Upper lobe of left lung (tissue), 6 donors: Measurements from ENCODE around the gene SP3. TPM values are rescaled to one million over a fixed set of nuclear protein-coding genes. Genes with fewer than 3 reads are reported as not detected.

Experiments
- ATAC-seq, 2 donors: fragments of 200-7000 bp; cut with Tn5 transposase; one replicate each; pipeline ENCODE4 v1.9.1; 2022; ENCODE audit warnings: mild to moderate bottlenecking in 2 of 2, moderate library complexity in 2 of 2; ENCODE audit not compliant: low FRiP score in 2 of 2
- DNase-seq, 2 donors: peaks; one replicate each; pipeline ENCODE4 v3.0.0-alpha.2; 2019 to 2020
- H3K27ac ChIP-seq, 4 donors: fragments of 200-600 bp; sonication (generic); one replicate each; pipeline ENCODE4 v1.5.1; 2016 to 2019
- H3K27me3 ChIP-seq, 4 donors: fragments of 200-600 bp; sonication (generic); one replicate each; pipeline ENCODE4 v1.5.1; 2017 to 2019
- H3K36me3 ChIP-seq, 4 donors: fragments of 200-600 bp; sonication (generic); one replicate each; pipeline ENCODE4 v1.5.1; 2016 to 2019
- H3K4me1 ChIP-seq, 4 donors: fragments of 200-600 bp; sonication (generic); one replicate each; pipeline ENCODE4 v1.5.1; 2018 to 2019
- H3K4me3 ChIP-seq, 4 donors: fragments of 200-600 bp; sonication (generic); one replicate each; pipeline ENCODE4 v1.5.1; 2017 to 2019; ENCODE audit warnings: mild to moderate bottlenecking in 2 of 4, moderate library complexity in 1 of 4
- H3K9me3 ChIP-seq, 4 donors: fragments of 200-600 bp; sonication (generic); one replicate each; pipeline ENCODE4 v1.5.1; 2018 to 2019
- CTCF ChIP-seq, 6 experiments: fragments of 450-650 bp in 4 of 6; fragments of 200-600 bp in 2 of 6; sonication (generic) in 2 of 6; IDR thresholded peaks; one replicate each; pipeline ENCODE4 v1.5.1; 2016 to 2019; ENCODE audit warnings: antibody characterized with exemption in 6 of 6
- EP300 ChIP-seq, 4 donors: sonication (generic); formaldehyde crosslinking; IDR thresholded peaks; one replicate each; pipeline ENCODE4 v1.5.1; 2017; ENCODE audit warnings: antibody characterized with exemption in 4 of 4, control low read depth in 2 of 4
- POLR2A ChIP-seq, 4 donors: fragments of 450-650 bp; IDR thresholded peaks; one replicate each; pipeline ENCODE4 v1.5.1; 2016 to 2017; ENCODE audit warnings: antibody characterized with exemption in 4 of 4, mild to moderate bottlenecking in 2 of 4
- POLR2AphosphoS5 ChIP-seq, 2 donors: sonication (generic); formaldehyde crosslinking; IDR thresholded peaks; one replicate each; pipeline ENCODE4 v1.5.1; 2017; ENCODE audit warnings: antibody characterized with exemption in 2 of 2
- WGBS, 2 donors: methylation state at CpG; one replicate each; pipeline ENCODE4 v1.1.5; 2017 to 2018; 5-methylcytosine and 5-hydroxymethylcytosine counted together
- total RNA-seq, 6 donors: library from RNA; depleted of rRNA in 4 of 6; stranded (reverse); fragments of >200 nt in 4 of 6; gene quantifications; one replicate each; pipeline versions ENCODE4 v1.1.0 to v1.2.1, GENCODE V29; 2016 to 2021
- donor health status: DM: no; HTN: no; CAD: no; lungs with moderate emphysema.
- donor health status: DM: no; HTN: yes; CAD: no; lungs with severe emphysema.

SP3 gene
- total RNA-seq, 6 donors from 2014 or later: 37.0 to 139 (median 77.0) TPM

- TF ChIP-seq POLR2A (IDR thresholded peaks at IDR 0.05) (no peak), EP300 (IDR thresholded peaks at IDR 0.05) (no peak), CTCF (IDR thresholded peaks at IDR 0.05) (no peak), POLR2AphosphoS5 (IDR thresholded peaks at IDR 0.05) (no peak)
- no peaks in the 10 kb centered on the region for H3K4me1 ChIP-seq
- H3K4me3 ChIP-seq: no peak overlapping the region
- no peaks in the 10 kb centered on the region for H3K27me3 ChIP-seq
- no peaks in the 10 kb centered on the region for H3K36me3 ChIP-seq
- 85 to 88% methylated on average over 11 to 12 of the region's 12 CpGs for WGBS, 2 donors
- H3K27ac ChIP-seq: no peak overlapping the region
- H3K9me3 ChIP-seq: no peaks in the 10 kb centered on the region
- peak in 1 of 2 donors; percentile 23 for DNase-seq
- ATAC-seq: no peak
Measured at GRCh38 chr2:173865971-173866873, 99.0 kb downstream of the SP3 start.

- no peak overlapping the region for H3K27ac ChIP-seq
- H3K4me3 ChIP-seq: no peak overlapping the region
- no peaks in the 10 kb centered on the region for H3K36me3 ChIP-seq
- DNase-seq (no peak), ATAC-seq (peak; percentile 25 to 52)
- H3K9me3 ChIP-seq: no peaks in the 10 kb centered on the region
- H3K27me3 ChIP-seq: no peaks in the 10 kb centered on the region
- 67 to 82% methylated on average over 4 of the region's 4 CpGs for WGBS, 2 donors
- H3K4me1 ChIP-seq: no peaks in the 10 kb centered on the region
- TF ChIP-seq POLR2AphosphoS5 (IDR thresholded peaks at IDR 0.05) (no peak), CTCF (IDR thresholded peaks at IDR 0.05) (no peak), EP300 (IDR thresholded peaks at IDR 0.05) (no peak), POLR2A (IDR thresholded peaks at IDR 0.05) (no peak)
Measured at GRCh38 chr2:173862612-173863217, 102.5 kb downstream of the SP3 start.

DNA sequence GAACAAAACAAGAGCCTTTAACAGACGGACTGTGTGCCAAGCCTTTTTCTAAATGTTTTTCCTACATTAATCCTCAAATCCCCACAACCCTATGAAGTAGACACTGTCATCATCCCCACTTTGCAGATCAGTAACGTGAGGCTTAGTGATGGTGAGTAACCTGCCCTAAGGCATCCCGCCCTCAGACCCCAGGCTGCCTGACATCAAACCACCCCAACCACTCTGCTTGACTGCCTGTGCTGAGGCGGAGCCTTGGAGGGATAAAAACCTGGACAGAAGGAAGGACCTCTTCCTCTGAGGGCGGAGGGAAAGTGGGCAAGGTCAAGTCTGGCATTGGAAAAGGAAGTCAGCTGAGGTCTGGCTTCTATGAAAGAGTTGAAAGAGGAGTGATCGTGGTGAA lies 104.6 kb downstream of the SP3 start:
- TF ChIP-seq EP300 (IDR thresholded peaks at IDR 0.05): no peak
- TF ChIP-seq POLR2AphosphoS5 (IDR thresholded peaks at IDR 0.05): no peak
- no peak for TF ChIP-seq POLR2A (IDR thresholded peaks at IDR 0.05)
- TF ChIP-seq CTCF (IDR thresholded peaks at IDR 0.05): no peak
- H3K4me3 ChIP-seq: no peak overlapping the region
- no peaks in the 10 kb centered on the region for H3K9me3 ChIP-seq
- no peak overlapping the region for H3K27ac ChIP-seq
- no peaks in the 10 kb centered on the region for H3K36me3 ChIP-seq
- DNase-seq: no peak
- WGBS, 2 donors: 67 to 74% methylated on average over 6 of the region's 6 CpGs
- no peaks in the 10 kb centered on the region for H3K4me1 ChIP-seq
- no peaks in the 10 kb centered on the region for H3K27me3 ChIP-seq
- ATAC-seq: no peak

GRCh38 chr2:173860082-173860481 lies 105.1 kb downstream of the SP3 start:
- Histone ChIP-seq H3K4me1 (no peaks in the 10 kb centered on the region), H3K4me3 (no peak overlapping the region), H3K27ac (no peak overlapping the region), H3K9me3 (no peaks in the 10 kb centered on the region), H3K36me3 (no peaks in the 10 kb centered on the region), H3K27me3 (no peaks in the 10 kb centered on the region)
- 32 to 50% methylated on average over 2 of the region's 2 CpGs for whole genome bisulfite sequencing, 2 donors
- peak in 1 of 2 donors; percentile 55 for ATAC-seq
- no peak for DNase-seq
- TF ChIP-seq EP300 (IDR thresholded peaks at IDR 0.05) (no peak), POLR2AphosphoS5 (IDR thresholded peaks at IDR 0.05) (no peak), CTCF (IDR thresholded peaks at IDR 0.05) (no peak), POLR2A (IDR thresholded peaks at IDR 0.05) (no peak)
